IPS DF 4.7 (cell line): Measurements from ENCODE around the gene SMIM20.
"Not testable (repeated sequence)": the region's sequence is repeated elsewhere in the genome, so short reads cannot be mapped to it uniquely, and the experiment has no call there.

Experiments
- DNase-seq: peaks from one replicate; pipeline ENCODE4 v3.0.0-alpha.2; 2013; ENCODE audit warnings: low spot score; ENCODE audit errors: extremely low read depth

SMIM20 gene

GRCh38 chr4:25890571-25891485 lies 23.2 kb upstream of the SMIM20 start:
- no peak for DNase-seq

GRCh38 chr4:25892796-25893195 lies 21.2 kb upstream of the SMIM20 start:
- no peak for DNase-seq

- DNase-seq, result no peak
Measured at GRCh38 chr4:25896776-25897539, 17.1 kb upstream of the SMIM20 start.

- DNase-seq, result no peak
Measured at GRCh38 chr4:25900310-25900709, 13.7 kb upstream of the SMIM20 start.

GRCh38 chr4:25901030-25901430 lies 13.0 kb upstream of the SMIM20 start:
- no peak for DNase-seq

GRCh38 chr4:25903900-25904747 lies 9.9 kb upstream of the SMIM20 start:
- DNase-seq, result no peak

- DNase-seq, result no peak
Measured at GRCh38 chr4:25904748-25905082, 9.3 kb upstream of the SMIM20 start.

GRCh38 chr4:25905371-25905770 lies 8.6 kb upstream of the SMIM20 start:
- no peak for DNase-seq

- DNase-seq, result not testable (repeated sequence)
Measured at GRCh38 chr4:25906113-25906512, 7.9 kb upstream of the SMIM20 start.

- DNase-seq, result no peak
Measured at GRCh38 chr4:25908491-25908901, 5.5 kb upstream of the SMIM20 start.

- no peak for DNase-seq
Measured at GRCh38 chr4:25911356-25911755, 2.7 kb upstream of the SMIM20 start.

- no peak for DNase-seq
Measured at GRCh38 chr4:25913056-25913850, 767 bp upstream of the SMIM20 start.

GRCh38 chr4:25914670-25915352 lies 791 bp downstream of the SMIM20 start:
- no peak for DNase-seq

GRCh38 chr4:25915353-25915705 lies 1.3 kb downstream of the SMIM20 start:
- DNase-seq, result no peak

GRCh38 chr4:25916870-25917269 lies 2.9 kb downstream of the SMIM20 start:
- no peak for DNase-seq

GRCh38 chr4:25919676-25920075 lies 5.7 kb downstream of the SMIM20 start:
- DNase-seq, result no peak

- DNase-seq, result no peak
Measured at GRCh38 chr4:25921922-25922321, 7.9 kb downstream of the SMIM20 start.

- DNase-seq, result no peak
Measured at GRCh38 chr4:25922812-25923369, 8.9 kb downstream of the SMIM20 start.

- DNase-seq, result no peak
Measured at GRCh38 chr4:25923745-25924144, 9.7 kb downstream of the SMIM20 start.
